Keratinocyte (primary cell): ENCODE measurements around the gene KIF25.

ENCODE experiments used
- EZH2 ChIP-seq: IDR thresholded peaks from one replicate; pipeline ENCODE4 v1.6.1; 2012; ENCODE audit warnings: inconsistent platforms, mild to moderate bottlenecking, low read length, moderate library complexity
- TF ChIP-seq, protein P1 (sequence below), 3 experiments: IDR thresholded peaks in 1 of 3; conservative IDR thresholded peaks in 1 of 3; optimal IDR thresholded peaks in 1 of 3; 2 replicates in 2 of 3; 3 replicates in 1 of 3; pipeline versions ENCODE3 to v1.5.1; 2011; ENCODE audit warnings: low read length in 3 of 3, mild to moderate bottlenecking in 3 of 3, moderate library complexity in 2 of 3, control low read depth in 1 of 3, inconsistent platforms in 1 of 3; ENCODE audit not compliant: insufficient read depth in 2 of 3; ENCODE audit errors: extremely low read depth in 1 of 3

DNA sequence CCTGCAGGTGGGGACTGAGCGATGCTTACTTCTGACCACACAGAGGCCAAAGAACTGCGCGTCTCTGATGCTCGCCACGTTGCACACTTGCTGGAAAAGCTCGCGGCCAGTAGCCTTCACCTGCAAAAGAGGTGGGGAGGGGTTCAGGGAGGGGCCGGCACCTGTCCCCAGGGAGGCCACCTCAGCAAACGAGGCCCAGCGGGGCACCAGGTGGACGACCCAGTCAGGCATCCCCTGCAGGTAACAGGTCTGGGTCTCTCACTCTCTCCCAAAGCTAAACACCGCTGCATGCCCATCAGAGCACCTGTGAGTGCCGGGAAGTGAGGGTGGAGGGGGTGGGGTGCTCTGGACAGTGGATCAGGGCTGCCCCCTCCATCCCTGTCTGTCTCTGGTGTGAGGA, 77.7 kb downstream of the KIF25 start:
- TF ChIP-seq, protein P1, sequence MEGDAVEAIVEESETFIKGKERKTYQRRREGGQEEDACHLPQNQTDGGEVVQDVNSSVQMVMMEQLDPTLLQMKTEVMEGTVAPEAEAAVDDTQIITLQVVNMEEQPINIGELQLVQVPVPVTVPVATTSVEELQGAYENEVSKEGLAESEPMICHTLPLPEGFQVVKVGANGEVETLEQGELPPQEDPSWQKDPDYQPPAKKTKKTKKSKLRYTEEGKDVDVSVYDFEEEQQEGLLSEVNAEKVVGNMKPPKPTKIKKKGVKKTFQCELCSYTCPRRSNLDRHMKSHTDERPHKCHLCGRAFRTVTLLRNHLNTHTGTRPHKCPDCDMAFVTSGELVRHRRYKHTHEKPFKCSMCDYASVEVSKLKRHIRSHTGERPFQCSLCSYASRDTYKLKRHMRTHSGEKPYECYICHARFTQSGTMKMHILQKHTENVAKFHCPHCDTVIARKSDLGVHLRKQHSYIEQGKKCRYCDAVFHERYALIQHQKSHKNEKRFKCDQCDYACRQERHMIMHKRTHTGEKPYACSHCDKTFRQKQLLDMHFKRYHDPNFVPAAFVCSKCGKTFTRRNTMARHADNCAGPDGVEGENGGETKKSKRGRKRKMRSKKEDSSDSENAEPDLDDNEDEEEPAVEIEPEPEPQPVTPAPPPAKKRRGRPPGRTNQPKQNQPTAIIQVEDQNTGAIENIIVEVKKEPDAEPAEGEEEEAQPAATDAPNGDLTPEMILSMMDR (optimal IDR thresholded peaks at IDR 0.05 in 1 of 3, IDR thresholded peaks at IDR 0.05 in 1 of 3, conservative IDR thresholded peaks at IDR 0.05 in 1 of 3; ENCODE audit: extremely low read depth in 1 of 3, insufficient read depth in 2 of 3, low read length in 3 of 3), result no peak
- TF ChIP-seq EZH2, result no peak
